ENCODE measurements around the gene ZNF512B.
A peak's percentile ranks its signal among the peaks of the same experiment; 100 is the strongest.
"Not testable (repeated sequence)": the region's sequence is repeated elsewhere in the genome, so short reads cannot be mapped to it uniquely, and the experiment has no call there.

The ZNF512B gene

DNA sequence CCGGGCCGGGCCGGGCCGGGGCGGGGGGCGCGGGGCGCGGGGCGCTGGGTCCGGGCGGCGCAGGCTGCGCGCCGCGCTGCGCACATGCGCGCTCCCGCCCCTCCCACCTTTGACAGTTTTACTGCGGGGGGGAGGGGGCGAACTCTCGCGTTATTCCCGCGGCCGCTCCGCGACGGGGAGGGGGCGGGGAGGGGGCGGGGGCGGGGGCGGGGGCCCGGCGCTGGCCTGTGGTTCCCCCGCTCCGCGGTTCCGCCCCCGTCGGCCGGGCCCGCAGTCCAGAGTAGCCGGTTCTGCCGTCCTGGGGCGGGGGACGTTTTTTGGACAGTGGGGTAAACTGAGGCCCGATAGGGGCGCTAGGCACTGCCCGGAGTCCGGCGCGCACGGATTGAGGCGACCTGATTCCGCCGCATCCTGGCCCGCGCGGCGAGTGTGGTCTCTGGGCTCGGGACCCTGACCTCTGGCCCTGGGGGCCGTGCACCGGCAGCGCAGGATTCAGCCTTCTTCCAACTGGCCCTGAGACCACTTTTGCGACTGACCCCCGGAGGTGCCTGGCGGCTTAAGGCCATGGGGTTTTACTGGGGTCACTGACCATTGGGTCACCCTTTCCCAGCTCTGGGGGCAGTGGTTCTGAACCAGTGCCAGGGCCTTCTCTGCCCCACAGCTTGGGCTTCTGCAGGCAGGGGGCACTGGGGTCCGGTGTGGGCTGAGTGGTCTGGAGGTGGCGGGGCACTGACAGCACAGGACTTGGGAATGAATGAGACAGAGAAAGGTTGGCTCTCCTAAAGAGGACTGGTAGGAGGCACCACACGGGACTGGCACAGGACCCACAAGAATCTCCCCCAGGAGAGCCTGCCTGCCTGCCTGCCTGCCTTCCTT is at the start of gene ZNF512B:
Gene ZNF512B, minus strand, starts transcription at position 93 of the 876 bp plus-strand sequence. CDS start 1,980 bp downstream, outside the sequence.
- no peak for TF ChIP-seq ZFX (IDR thresholded peaks at IDR 0.05)
- TF ChIP-seq CTCF (conservative IDR thresholded peaks at IDR 0.05), result no peak
- peak within 1 kb of the TSS; percentile 81 for H3K27ac ChIP-seq

- H3K27ac ChIP-seq, result no peak overlapping the region
- TF ChIP-seq ZFX (IDR thresholded peaks at IDR 0.05) (no peak), CTCF (conservative IDR thresholded peaks at IDR 0.05) (no peak)
Measured at GRCh38 chr20:64015635-64016034, 45.9 kb upstream of the ZNF512B start.

- H3K27ac ChIP-seq, result not testable (repeated sequence)
Measured at GRCh38 chr20:64012385-64013154, 42.8 kb upstream of the ZNF512B start.

DNA sequence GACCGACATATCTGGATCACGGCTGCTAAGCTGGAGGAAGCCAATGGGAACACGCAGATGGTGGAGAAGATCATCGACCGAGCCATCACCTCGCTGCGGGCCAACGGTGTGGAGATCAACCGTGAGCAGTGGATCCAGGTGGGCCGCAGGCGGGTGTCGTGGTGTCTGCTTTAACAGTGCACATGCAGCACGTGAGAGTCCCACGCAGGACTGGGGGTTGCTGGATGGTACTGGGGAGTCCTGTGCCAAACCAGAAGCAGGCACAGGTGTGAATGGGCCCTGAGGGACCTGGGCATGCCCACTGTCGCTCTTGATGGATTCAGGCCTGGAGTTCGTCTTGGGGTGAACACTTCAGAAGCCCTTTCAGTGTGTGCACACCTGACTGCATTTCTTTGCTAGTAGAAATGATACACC is 41.6 kb upstream of the ZNF512B start:
- H3K27ac ChIP-seq, result no peak overlapping the region
- TF ChIP-seq CTCF (conservative IDR thresholded peaks at IDR 0.05) (no peak), ZFX (IDR thresholded peaks at IDR 0.05) (no peak)

DNA sequence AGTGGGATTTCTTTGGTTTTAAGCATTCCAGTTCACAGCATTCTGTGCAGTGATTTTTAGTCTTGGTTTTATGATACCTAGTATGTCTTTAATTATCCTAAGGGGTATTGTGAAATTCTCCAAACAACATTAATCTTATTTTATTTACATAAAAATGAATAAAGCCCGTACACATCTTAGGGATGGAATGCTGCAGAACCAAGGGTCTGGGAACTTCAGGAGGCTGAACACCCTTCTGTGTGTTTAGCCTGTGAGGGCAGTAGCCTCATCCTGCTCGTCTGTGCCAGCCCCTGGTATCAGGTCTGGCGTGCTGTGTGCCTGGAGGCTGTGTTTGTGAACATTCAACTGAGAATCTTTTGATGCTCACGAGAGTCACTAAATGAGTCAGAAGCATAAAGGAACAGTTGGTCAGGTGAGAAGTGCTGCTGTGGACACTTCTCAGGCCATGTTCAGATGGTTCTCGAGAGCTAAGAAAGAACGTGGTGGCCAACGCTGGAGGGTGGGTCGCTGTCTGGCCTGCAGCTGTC is 41.0 kb upstream of the ZNF512B start:
- no peak for TF ChIP-seq CTCF (conservative IDR thresholded peaks at IDR 0.05)
- TF ChIP-seq ZFX (IDR thresholded peaks at IDR 0.05), result no peak
- H3K27ac ChIP-seq, result no peak overlapping the region

- H3K27ac ChIP-seq, result no peak overlapping the region
- TF ChIP-seq CTCF (conservative IDR thresholded peaks at IDR 0.05) (no peak), ZFX (IDR thresholded peaks at IDR 0.05) (no peak)
Measured at GRCh38 chr20:64009811-64010387, 40.2 kb upstream of the ZNF512B start.

GRCh38 chr20:64006902-64007301 is 37.2 kb upstream of the ZNF512B start:
- no peak for TF ChIP-seq CTCF (conservative IDR thresholded peaks at IDR 0.05)
- no peak for TF ChIP-seq ZFX (IDR thresholded peaks at IDR 0.05)
- H3K27ac ChIP-seq, result no peak overlapping the region

All from C4-2B (cell line).